NCI-H1694 treated with DMSO at 0.1 percent for 48 hours (cell line): ENCODE data around the gene TMEM151A.

ENCODE experiments used
- DNase-seq: peaks from one replicate; lab custom pipeline; 2025; lab: John Stamatoyannopoulos, UW

TMEM151A gene

DNA sequence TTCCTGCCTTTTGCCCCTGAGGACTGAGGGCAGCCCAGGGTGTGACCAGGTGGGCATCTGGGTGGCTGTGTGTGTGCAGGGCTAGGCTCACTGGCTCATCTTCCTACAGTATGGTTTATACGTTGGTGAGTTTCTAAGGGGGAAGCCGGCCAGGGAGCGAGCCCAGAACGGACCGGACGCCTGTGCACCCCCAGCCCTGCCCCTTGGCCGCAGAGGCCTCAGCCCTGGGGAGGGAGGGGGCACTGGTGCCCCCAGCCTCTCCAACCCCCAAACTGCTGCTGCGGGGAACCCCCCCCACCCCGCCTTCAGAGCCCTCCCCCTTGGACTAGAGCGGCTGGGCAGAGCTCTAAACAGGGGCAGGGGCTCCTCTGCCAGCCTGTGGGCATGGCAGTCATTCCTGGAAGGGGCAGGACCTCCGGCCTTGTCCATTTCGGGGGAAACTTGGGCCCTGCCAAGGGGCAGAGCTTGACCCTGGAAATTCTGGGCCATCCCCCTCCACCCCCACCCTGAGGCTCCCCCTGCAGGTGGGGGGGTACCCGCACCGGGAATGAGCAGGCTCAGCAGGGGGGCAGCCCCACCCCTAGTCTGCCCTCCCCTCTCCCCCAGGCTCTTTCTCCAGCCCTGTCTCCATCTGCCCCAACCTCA lies 8.1 kb upstream of the TMEM151A start:
- no peak for DNase-seq

GRCh38 chr11:66284526-66285078 lies 7.1 kb upstream of the TMEM151A start:
- DNase-seq = no peak

DNA sequence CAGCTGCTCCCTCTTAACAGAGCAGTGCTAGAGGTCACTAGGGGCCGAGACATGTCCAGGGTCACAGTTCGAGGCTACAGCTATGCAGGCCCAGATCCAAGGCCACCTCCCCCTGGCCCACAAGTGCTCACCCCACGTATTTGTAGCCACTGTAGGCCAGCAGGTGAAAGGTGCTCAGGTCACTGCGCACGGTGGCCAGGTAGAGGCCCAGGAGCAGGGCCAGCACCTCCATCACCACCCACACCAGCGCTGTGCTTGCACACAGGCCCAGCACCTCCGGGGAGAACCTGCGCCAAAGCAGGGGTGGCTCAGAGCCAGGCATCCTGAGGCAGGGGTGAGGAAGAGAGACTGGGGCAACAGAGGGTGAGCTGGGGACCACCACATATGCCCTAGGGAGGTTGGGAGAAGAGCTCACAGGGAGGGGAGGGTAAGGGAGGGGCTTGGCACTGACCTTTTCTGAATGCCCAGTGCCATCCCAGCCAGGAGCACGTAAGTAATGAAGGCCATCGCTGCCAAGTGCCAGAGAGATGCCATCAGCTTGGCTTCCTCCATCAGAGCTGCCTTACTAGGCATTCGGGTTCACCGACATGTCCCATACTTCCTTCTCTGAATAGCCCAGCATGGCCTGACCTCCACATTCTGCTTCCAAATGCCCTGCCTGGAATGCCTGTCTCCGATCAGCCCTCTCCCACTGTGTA lies 6.3 kb upstream of the TMEM151A start:
- DNase-seq = no peak

GRCh38 chr11:66286699-66287098 lies 5.0 kb upstream of the TMEM151A start:
- DNase-seq = no peak

GRCh38 chr11:66287211-66287888 lies 4.3 kb upstream of the TMEM151A start:
- DNase-seq = no peak

DNA sequence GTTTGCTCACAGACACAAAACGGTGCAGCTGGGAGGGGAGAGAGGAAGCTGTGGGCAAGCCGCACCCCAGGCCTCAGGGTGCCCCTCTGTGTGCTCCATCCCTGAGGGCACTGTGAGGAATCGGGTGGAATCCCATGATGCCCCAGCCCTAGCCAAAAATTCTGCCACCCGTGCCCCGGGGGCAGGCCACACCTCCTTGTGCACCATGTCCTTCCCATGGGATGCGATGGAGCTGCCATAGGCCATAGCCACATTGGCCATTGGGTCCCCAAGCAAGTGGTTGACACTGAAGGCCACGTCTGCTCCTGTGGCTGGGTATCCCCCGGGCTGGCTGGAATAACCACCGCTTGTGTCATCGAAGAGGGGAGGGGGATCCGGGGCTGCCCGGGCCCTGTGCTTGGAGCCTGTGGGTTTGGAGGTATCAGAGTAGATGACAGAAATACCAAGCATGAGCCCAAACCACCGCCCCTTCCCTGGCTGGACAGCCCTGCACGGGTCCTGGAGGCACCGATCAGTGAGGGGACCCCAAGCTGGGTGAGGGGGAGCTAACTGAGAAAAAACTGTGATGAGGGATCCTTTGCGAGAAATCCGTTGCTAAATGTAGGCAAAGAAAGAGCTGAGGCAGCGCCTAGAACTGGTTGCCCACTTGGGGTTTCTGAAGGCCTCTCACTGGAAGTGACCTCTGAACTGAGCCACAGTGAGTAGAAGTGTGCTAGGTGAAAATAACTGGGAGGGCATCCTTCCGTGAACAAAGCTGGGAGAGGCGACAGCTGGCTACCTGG lies 3.6 kb upstream of the TMEM151A start:
- no peak for DNase-seq

DNA sequence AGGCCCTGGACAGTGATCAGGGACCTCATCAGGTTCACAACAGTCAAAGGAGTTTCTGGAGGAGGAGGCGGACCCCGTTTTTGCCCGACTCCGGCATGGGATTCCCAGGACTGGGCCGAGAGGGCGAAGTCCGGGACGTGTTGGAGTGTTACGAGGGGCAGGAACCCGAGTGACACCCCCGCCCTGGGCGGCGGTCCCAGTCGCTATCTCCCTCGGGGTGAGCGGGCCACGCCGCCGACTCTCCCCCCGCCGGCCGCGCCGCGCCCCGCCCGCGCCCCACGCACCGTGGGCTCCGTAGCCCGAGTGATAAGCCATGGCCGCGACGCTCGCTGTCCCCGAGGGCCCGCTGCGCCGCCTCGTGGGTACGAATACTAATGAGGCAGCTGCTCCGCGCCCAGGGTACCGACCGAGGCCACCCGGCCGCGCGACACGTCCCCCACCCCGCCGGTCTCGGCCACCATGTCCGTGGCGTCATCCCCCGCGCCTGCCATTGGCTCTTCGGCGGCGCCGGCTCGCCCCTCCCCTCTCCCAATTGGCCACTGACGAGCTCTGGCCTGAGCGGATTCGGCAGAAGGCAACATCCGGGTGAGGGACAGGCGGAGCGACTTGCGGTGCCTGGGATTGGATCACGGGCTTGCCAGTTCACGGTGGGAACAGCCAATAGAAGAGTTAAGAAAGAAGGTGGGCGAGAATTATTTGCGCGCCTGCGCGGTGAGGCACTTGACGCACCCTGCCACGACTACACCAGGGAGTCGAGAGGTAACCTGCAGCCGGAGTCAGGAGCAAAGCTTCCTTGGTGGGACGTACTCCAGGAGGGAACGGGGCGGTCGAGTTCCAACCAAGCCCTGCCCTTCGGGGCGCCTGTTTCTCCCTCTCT lies 2.8 kb upstream of the TMEM151A start, which contains the start of gene YIF1A:
YIF1A (minus strand) TSS at position 473 of the 877 bp plus-strand sequence; CDS start at position 315, 158 bp downstream.
- peak; percentile 97 for DNase-seq

DNA sequence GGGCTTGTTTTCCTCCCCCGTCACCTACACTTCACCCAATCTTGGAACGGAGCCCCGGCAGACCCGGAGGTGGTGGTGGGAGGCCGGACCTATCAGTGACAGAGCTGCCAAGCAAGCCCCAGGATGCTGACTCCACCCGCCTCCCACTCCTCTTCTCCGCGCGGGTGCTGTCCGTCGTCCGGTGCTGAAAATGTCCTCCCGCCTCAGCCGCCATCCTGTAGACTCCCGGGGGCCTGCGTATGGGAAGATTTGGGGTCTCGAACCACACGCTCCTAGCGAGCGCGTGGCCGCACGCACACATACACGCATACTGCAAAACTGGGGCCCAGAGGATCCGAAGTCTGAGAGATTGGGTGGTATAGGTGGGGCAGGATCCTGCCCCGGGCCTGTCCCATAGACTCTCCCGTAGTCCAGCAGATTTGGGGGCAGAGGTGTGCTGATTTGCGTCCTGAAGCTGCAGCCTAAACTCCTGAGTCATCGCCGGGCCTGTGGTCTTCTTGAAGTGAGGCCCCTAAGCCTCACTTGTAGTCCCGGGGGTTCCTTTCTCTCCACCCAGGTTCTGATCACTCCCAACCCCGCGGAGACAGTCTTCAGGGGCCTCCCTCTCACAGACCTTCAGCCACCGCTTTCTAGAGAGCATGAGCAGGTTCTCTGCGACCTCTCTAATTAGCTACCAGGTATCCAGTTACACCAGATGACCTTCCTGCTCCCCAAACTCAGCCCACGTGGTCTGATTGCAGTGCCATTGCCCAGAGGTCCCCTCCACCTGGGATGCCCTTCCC lies 2.0 kb upstream of the TMEM151A start:
- DNase-seq = no peak

- DNase-seq = no peak
Observed at GRCh38 chr11:66290330-66290621, 1.4 kb upstream of the TMEM151A start.

- no peak for DNase-seq
Observed at GRCh38 chr11:66291303-66291705, 390 bp upstream of the TMEM151A start.

- no peak for DNase-seq
Observed at GRCh38 chr11:66292543-66293332, 1.0 kb downstream of the TMEM151A start.

DNA sequence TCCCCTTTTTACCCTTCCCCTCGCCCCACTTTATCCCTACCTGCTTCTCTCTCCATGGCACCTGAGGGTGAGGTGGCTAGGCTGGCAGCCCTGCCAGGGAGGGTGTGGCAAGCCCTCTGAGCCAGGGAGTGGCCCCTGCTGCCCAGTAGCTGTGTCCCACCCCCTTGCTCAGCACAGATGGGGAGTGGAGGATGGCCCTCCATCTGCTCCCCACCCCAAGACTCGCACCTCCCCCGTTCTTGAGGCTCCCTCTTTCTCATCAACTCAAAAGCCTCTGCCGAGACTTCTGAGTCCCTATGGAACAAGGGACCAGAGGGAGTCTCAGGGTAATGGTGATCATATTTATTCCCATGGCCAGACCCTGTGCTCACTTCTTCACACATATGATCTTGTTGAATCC lies 1.7 kb downstream of the TMEM151A start:
- DNase-seq = no peak

DNA sequence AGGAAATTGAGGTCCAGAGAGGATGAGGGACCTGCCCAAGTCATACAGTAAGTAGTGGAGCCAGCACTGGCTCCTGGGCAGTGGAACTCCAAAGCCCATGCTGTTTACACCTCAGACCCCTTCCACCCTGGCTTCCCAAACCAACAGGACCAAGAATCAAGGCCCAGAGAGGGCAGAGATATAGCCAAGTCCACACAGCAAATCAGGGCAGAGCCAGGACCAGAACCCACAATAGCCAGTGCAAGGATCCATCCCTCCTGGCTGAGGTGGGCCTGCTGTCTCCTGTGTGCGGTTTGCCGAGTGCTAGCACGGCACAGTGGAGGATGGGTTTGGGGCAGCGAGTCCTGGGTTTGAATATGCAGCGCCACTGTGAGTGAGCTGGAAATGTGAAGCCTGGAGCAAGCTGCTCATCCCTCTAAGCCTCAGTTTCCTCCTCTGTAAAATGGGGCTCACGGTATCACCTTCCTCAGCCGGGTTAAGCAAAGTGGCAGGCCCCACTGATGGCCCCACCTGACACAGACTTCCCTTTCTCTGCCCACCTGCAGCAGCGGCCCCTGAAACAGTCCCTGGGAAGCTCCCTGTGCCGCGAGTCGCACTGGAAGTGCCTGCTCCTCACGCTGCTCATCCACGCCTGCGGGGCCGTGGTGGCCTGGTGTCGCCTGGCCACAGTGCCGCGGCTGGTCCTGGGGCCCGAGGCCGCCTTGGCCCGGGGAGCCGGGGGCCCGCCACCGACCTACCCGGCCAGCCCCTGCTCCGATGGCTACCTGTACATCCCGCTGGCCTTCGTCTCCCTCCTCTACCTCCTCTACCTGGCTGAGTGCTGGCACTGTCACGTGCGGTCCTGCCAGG lies 2.3 kb downstream of the TMEM151A start:
- no peak for DNase-seq

GRCh38 chr11:66294626-66295620 lies 3.2 kb downstream of the TMEM151A start:
- DNase-seq = no peak

DNA sequence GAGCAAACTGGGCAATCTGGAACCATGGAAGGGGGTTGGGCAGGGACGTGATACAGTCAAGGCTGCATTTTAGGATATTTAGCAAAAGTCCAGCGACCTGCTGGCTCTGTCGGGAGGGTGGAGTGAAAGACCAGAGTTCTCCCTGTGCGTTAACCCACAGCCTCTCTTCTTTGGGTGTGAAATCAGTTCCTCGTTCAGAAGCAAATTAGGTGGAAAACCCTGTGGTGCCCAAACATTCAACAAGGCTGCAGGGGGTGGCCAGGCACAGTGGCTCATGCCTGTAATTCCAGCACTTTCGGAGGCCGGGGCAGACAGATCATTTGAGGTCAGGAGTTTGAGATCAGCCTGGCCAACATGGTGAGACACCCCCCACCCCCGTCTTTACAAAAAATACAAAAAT lies 5.9 kb downstream of the TMEM151A start:
- no peak for DNase-seq

GRCh38 chr11:66299186-66299585 lies 7.5 kb downstream of the TMEM151A start:
- no peak for DNase-seq

- DNase-seq = no peak
Observed at GRCh38 chr11:66302656-66303055, 11.0 kb downstream of the TMEM151A start.
